IMR-90 (cell line): ENCODE results near the gene FAM20A. TPM values are rescaled to one million over a fixed set of nuclear protein-coding genes. Genes with fewer than 3 reads are reported as not detected.
"Not testable (repeated sequence)": the region's sequence is repeated elsewhere in the genome, so short reads cannot be mapped to it uniquely, and the experiment has no call there.

Experiments used
- ATAC-seq: fragments of 200-7000 bp; cut with Tn5 transposase; 2 replicates; pipeline ENCODE4 v1.9.1; 2020; ENCODE audit warnings: low read depth, mild to moderate bottlenecking, moderate library complexity
- BruUV-seq: library from RNA; stranded (reverse); fragments of 400-500 nt; replicated peaks from 2 replicates; lab custom pipeline; 2021; lab: Mats Ljungman, UMichigan
- CTCF ChIA-PET: fragments of 300-600 bp; formaldehyde crosslinking; extraction: SDS; loops from one replicate; lab custom pipeline; 2021; ENCODE audit warnings: antibody characterized with exemption; lab: Yijun Ruan, JAX
- POLR2A ChIA-PET: fragments of 300-600 bp; sonication (Branson Sonifier 250); formaldehyde crosslinking; loops from one replicate; lab custom pipeline; 2022; ENCODE audit warnings: antibody characterized with exemption; ENCODE audit not compliant: unreplicated experiment; lab: Charles Lee
- DNase-seq: peaks from one replicate; pipeline ENCODE4 v3.0.0; 2013
- H2AFZ ChIP-seq: replicated peaks from 2 replicates; pipeline ENCODE3; 2013; ENCODE audit warnings: low read length, mild to moderate bottlenecking; ENCODE audit not compliant: poor library complexity
- H2AK5ac ChIP-seq: 2 replicates; pipeline ENCODE4 v1.6.1; 2013; ENCODE audit warnings: low read depth, low read length, inconsistent platforms
- H2AK9ac ChIP-seq: replicated peaks from 2 replicates; pipeline ENCODE3; 2013; ENCODE audit warnings: mild to moderate bottlenecking, low read depth, low read length, moderate library complexity; ENCODE audit not compliant: poor library complexity
- H2BK120ac ChIP-seq: 2 replicates; pipeline ENCODE4 v1.6.1; 2013; ENCODE audit warnings: low read depth, low read length, inconsistent platforms
- H2BK15ac ChIP-seq: 3 replicates; pipeline ENCODE4 v1.6.1; 2013; ENCODE audit warnings: low read depth, low read length, inconsistent platforms
- H2BK20ac ChIP-seq: 2 replicates; pipeline ENCODE4 v1.6.1; 2013; ENCODE audit warnings: low read depth, mild to moderate bottlenecking, inconsistent platforms, low read length, moderate library complexity
- H2BK5ac ChIP-seq: 2 replicates; pipeline ENCODE4 v1.6.1; 2013; ENCODE audit warnings: mild to moderate bottlenecking, low read depth, low read length, inconsistent platforms; ENCODE audit not compliant: poor library complexity, severe bottlenecking
- H3K14ac ChIP-seq: replicated peaks from 2 replicates; pipeline ENCODE4 v1.6.1; 2013; ENCODE audit warnings: low read depth, low read length, inconsistent platforms
- H3K18ac ChIP-seq: 2 replicates; pipeline ENCODE4 v1.6.1; 2013; ENCODE audit warnings: low read depth, low read length, control low read depth
- H3K23ac ChIP-seq: 2 replicates; pipeline ENCODE4 v1.6.1; 2013; ENCODE audit warnings: low read depth, low read length, inconsistent platforms
- H3K27ac ChIP-seq: 2 replicates; pipeline ENCODE4 v1.5.1; 2013; ENCODE audit warnings: mild to moderate bottlenecking, control low read depth, low read length; ENCODE audit not compliant: insufficient read depth
- H3K27me3 ChIP-seq: 2 replicates; pipeline ENCODE4 v1.6.1; 2013; ENCODE audit warnings: low read length; ENCODE audit not compliant: control insufficient read depth, insufficient read depth
- H3K36me3 ChIP-seq: 2 replicates; pipeline ENCODE4 v1.6.1; 2013; ENCODE audit warnings: low read length, mixed read lengths; ENCODE audit not compliant: control insufficient read depth, insufficient read depth
- H3K4ac ChIP-seq: 2 replicates; pipeline ENCODE4 v1.6.1; 2013; ENCODE audit warnings: low read depth, low read length, inconsistent platforms
- H3K4me1 ChIP-seq: 2 replicates; pipeline ENCODE4 v1.6.1; 2013; ENCODE audit warnings: low read length, mixed read lengths; ENCODE audit not compliant: control insufficient read depth, insufficient read depth
- H3K4me2 ChIP-seq: 2 replicates; pipeline ENCODE4 v1.6.1; 2013; ENCODE audit warnings: low read depth, mild to moderate bottlenecking, control low read depth, low read length, moderate library complexity
- H3K4me3 ChIP-seq: 2 replicates; pipeline ENCODE4 v1.5.1; 2013; ENCODE audit warnings: low read depth, mild to moderate bottlenecking, control low read depth, low read length, moderate library complexity; ENCODE audit not compliant: insufficient read depth
- H3K56ac ChIP-seq: 2 replicates; pipeline ENCODE4 v1.6.1; 2013; ENCODE audit warnings: low read length, inconsistent platforms; ENCODE audit not compliant: insufficient read depth; ENCODE audit errors: extremely low read depth
- H3K79me1 ChIP-seq, 2 experiments: 2 replicates each; pipeline ENCODE4 v1.6.1; 2013; ENCODE audit warnings: low read length in 2 of 2, inconsistent platforms in 1 of 2, low read depth in 1 of 2
- H3K9ac ChIP-seq: 2 replicates; pipeline ENCODE4 v1.6.1; 2013; ENCODE audit warnings: low read depth, low read length, control low read depth
- H3K9me1 ChIP-seq: 2 replicates; pipeline ENCODE4 v1.6.1; 2013; ENCODE audit warnings: low read length, inconsistent platforms; ENCODE audit not compliant: insufficient read depth
- H3K9me3 ChIP-seq: 2 replicates; pipeline ENCODE4 v1.6.1; 2013; ENCODE audit warnings: low read length; ENCODE audit not compliant: control insufficient read depth, insufficient read depth
- H4K20me1 ChIP-seq: 2 replicates; pipeline ENCODE4 v1.6.1; 2013; ENCODE audit warnings: low read length, inconsistent platforms; ENCODE audit not compliant: insufficient read depth
- H4K5ac ChIP-seq: 2 replicates; pipeline ENCODE4 v1.6.1; 2013; ENCODE audit warnings: mild to moderate bottlenecking, low read depth, low read length, control low read depth
- H4K8ac ChIP-seq, 2 experiments: 2 replicates each; pipeline ENCODE4 v1.6.1; 2013; ENCODE audit warnings: low read depth in 2 of 2, low read length in 2 of 2, control low read depth in 1 of 2, inconsistent platforms in 1 of 2
- H4K91ac ChIP-seq: 2 replicates; pipeline ENCODE4 v1.6.1; 2013; ENCODE audit warnings: low read depth, low read length, inconsistent platforms; ENCODE audit not compliant: insufficient read depth
- WGBS, 2 experiments: methylation state at CpG; one replicate each; pipeline versions ENCODE4 v1.1.5 to v1.1.7; 2013; ENCODE audit warnings: missing lambda C conversion rate in 2 of 2; ENCODE audit not compliant: insufficient read length in 1 of 2; ENCODE audit errors: extremely low coverage in 2 of 2; 5-methylcytosine and 5-hydroxymethylcytosine counted together
- dilution Hi-C: fragments of 300-500 bp; cut with HindIII; formaldehyde crosslinking; loops from one replicate; pipeline ENCODE4 v1.14.3; 2018; ENCODE audit warnings: low sequenced_read_pairs; ENCODE audit not compliant: unreplicated experiment
- in situ Hi-C: fragments of 300-500 bp; cut with MboI; formaldehyde crosslinking; loops from 3 replicates; pipeline ENCODE4 v1.14.3; 2019; ENCODE audit warnings: low sequenced_read_pairs, inconsistent platforms, mixed read lengths
- intact Hi-C: fragments of 100-400 bp; cut with micrococcal nuclease; formaldehyde crosslinking; loops from 2 replicates; pipeline ENCODE4 v1.10.0; 2022
- polyA plus RNA-seq, 3 experiments: library from polyadenylated mRNA; depleted of rRNA; stranded (reverse); fragments of >200 nt; gene quantifications; 2 replicates each; pipeline ENCODE4 v1.2.3, GENCODE V29; 2012; ENCODE audit warnings: low replicate concordance in 1 of 3
- total RNA-seq: library from RNA; depleted of rRNA; stranded (reverse); fragments of >200 nt; gene quantifications from 2 replicates; pipeline ENCODE4 v1.2.3, GENCODE V29; 2012

FAM20A gene
- total and polyA plus RNA-seq, 2 of the 4 experiments (the other 2 are of a cell fraction): not detected

GRCh38 chr17:68582867-68583266, 18.3 kb downstream of the FAM20A start:
- not testable (repeated sequence) for H4K5ac ChIP-seq

More at GRCh38 chr17:68582867-68583266, 18.3 kb downstream of the FAM20A start:
- H3K9me1 ChIP-seq, POLR2A ChIA-PET, H3K14ac ChIP-seq, H2AFZ ChIP-seq, DNase-seq, H2BK20ac ChIP-seq, H2BK15ac ChIP-seq, H3K27ac ChIP-seq, H3K4me2 ChIP-seq, BruUV-seq, H3K23ac ChIP-seq, H2BK5ac ChIP-seq, H3K4me3 ChIP-seq, ATAC-seq, CTCF ChIA-PET, H3K4ac ChIP-seq, intact Hi-C loops, H3K9ac ChIP-seq, dilution Hi-C loops, H3K4me1 ChIP-seq, H3K18ac ChIP-seq, H3K9me3 ChIP-seq, H3K79me1 ChIP-seq, H4K8ac ChIP-seq, H4K91ac ChIP-seq, in situ Hi-C loops, H4K20me1 ChIP-seq, H3K36me3 ChIP-seq, H2AK9ac ChIP-seq, H2BK120ac ChIP-seq, H2AK5ac ChIP-seq, H3K27me3 ChIP-seq, H3K56ac ChIP-seq: not testable (repeated sequence)
- WGBS, 2 experiments: no CpG with 5 or more reads among the region's 6 CpGs
